NCI-H2196 treated with DMSO at 0.1 percent for 48 hours (cell line): Measurements from ENCODE around the gene ATP8A2.
"Not testable (repeated sequence)": the region's sequence is repeated elsewhere in the genome, so short reads cannot be mapped to it uniquely, and the experiment has no call there.

ENCODE experiments used
- DNase-seq: peaks from one replicate; lab custom pipeline; 2025; ENCODE audit not compliant: unreplicated experiment; lab: John Stamatoyannopoulos, UW

ATP8A2 gene

DNA sequence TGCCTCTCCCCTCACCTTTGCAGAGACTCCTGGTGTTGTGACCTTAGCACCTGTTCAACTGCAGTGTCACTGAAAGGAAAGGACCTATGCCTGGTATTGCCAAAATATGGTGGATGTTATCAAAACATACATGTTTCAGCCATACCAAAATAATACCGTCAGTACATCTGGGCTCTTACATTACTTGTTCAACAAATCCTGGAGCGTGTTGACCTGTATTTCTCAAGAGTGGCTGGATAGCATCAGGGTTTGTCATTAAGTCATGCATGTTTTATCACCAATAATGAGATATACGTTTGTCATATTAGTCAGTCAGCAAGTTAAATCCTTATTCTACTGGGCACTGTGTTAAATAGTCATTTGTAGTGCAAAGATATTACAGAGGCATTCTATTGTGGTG lies 389.3 kb downstream of the ATP8A2 start:
- DNase-seq: no peak

GRCh38 chr13:25762281-25762680 lies 390.5 kb downstream of the ATP8A2 start:
- DNase-seq: no peak

DNA sequence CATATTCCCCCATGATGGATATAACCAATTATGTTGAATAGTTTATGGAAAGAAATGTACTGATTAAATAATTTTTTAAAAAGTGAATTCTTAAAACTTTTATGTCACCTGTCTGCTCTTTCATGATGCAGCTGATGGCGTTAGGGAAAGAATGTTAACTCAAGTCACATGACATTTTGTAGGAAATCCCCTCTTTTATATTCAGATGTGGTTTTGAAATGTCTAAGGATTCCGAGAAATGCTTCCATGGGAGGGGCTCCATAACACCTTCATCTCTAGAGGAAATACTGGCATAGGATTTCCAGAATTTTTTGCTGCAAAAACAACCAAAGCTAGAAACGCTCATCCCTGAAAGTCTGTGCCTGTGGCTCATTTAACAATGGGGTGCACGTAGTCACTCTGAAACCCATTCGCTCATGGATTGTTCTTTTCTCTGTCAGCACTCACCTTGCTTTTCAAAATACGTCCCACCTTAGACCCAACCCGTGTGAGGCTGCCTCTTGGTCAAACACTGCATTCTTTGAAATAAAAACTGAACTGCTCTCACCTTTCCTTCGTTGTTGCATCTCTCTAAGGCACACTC lies 391.1 kb downstream of the ATP8A2 start:
- DNase-seq: no peak

DNA sequence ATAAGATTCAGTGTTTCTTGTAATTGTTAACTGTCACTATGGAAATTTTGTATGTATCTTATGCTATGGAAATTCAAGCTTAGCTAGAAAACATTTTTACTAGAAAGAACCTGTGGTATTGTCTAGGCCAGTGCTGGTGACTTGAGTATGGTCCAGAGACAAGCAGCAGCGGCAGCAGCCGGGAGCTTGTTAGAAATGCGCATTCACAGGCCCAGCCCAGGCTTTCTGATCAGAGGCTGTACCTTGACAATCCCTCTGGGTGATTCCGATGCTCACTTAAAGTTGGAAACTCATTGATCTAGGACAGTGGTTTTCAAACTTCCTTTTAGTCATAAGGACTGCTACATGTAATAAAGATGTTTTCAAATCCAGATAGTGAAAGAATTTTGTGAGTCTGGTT lies 392.6 kb downstream of the ATP8A2 start:
- no peak for DNase-seq

DNA sequence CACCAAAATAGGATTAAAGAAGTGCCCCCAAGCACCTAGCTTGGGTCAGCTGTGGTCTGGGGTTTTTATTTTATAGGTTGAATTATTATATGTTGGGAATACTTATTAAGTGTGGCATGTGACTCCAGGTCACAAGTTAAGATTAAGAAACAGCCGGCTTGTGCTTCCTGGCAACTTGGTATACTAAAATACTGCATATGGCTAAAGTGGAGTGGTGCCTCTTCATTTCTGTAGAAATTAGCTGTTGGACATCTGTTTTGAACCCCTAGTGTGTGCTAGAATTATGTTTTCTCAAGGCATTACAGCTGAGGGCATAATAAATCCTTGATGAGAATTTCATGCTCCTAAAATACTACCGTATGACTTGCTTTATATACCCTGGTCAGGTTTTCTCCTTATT lies 393.5 kb downstream of the ATP8A2 start:
- no peak for DNase-seq

GRCh38 chr13:25766576-25766975 lies 394.8 kb downstream of the ATP8A2 start:
- no peak for DNase-seq

DNA sequence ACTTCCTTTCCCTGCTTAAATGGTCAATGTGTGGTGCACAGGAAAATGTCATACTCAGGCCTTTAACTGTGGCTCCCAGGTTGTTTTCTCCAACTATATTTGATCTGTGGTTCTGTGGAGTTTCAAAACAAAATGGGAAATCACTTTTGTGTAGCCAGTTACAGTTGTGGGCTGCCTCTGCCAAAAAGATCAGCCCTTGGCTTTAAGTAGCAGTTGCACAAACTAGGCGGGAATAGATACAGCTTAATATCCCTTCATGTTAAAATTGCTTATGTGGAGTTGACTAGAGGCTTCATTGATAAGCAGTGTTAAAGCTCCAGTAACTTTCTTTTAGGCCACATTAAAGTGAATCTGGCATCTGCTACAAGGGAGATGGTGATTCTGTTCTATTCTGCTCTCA lies 395.2 kb downstream of the ATP8A2 start:
- DNase-seq: no peak

- DNase-seq: no peak
These were observed 396.6 kb downstream of the ATP8A2 start for GRCh38 chr13:25768376-25768775.

DNA sequence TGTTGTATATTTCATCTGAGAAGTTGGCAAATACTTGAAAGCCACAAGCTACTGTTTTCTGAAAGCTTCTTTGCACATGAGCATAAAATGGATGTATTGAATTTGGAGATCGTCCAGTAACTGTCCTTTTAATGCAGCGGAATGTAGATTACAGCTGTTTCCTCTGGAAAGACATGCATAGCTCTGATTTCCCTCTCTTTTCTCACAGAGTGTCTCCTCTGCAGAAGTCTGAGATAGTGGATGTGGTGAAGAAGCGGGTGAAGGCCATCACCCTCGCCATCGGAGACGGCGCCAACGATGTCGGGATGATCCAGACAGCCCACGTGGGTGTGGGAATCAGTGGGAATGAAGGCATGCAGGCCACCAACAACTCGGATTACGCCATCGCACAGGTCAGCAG lies 397.1 kb downstream of the ATP8A2 start:
- no peak for DNase-seq

DNA sequence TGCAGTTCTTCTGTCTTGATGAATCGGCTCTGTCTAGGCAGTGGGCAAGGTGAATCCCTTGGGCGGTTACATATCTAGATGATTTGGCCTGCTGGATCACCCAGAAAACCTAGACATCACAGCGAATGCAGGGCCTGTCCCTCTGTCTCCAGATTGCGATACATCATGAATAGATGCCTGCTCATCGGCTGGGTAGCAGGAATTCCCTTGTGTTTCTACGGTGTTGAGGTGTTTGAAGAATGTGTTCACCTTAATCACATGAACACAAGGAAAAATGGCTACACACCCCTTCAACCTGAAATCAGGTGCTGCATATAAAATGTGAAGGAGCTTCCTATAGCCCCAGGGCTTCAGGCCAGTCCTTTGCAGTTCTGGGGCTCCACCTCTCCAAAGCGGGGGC lies 398.8 kb downstream of the ATP8A2 start:
- no peak for DNase-seq

DNA sequence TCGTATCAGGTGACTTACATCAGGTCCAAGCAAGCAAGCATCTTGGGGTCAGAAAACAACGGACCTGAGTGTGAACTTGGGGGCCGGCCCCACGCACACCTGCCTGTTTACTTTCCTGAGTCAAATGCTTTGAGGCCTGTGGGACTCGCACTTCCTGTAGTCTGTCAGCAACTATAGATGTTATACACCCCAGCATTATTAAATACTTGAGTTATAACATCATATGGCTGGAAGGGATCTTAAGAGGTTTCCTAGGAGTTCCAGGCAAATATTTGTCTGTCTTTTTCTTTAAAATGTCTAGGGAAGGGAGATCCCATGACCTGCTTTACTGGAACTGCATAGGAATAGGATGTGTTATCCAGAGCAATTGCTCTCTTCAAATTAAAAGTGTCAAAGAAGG lies 399.4 kb downstream of the ATP8A2 start:
- DNase-seq: no peak

GRCh38 chr13:25771641-25772478 lies 400.1 kb downstream of the ATP8A2 start:
- no peak for DNase-seq

GRCh38 chr13:25772534-25772933 lies 400.8 kb downstream of the ATP8A2 start:
- not testable (repeated sequence) for DNase-seq

- DNase-seq: not testable (repeated sequence)
These were observed 402.3 kb downstream of the ATP8A2 start for GRCh38 chr13:25774056-25774455.

GRCh38 chr13:25775275-25775674 lies 403.5 kb downstream of the ATP8A2 start:
- no peak for DNase-seq

- no peak for DNase-seq
These were observed 404.2 kb downstream of the ATP8A2 start for GRCh38 chr13:25775986-25776385.

GRCh38 chr13:25776722-25777121 lies 404.9 kb downstream of the ATP8A2 start:
- no peak for DNase-seq

GRCh38 chr13:25777509-25777908 lies 405.7 kb downstream of the ATP8A2 start:
- no peak for DNase-seq

- DNase-seq: no peak
These were observed 406.6 kb downstream of the ATP8A2 start for GRCh38 chr13:25778365-25778764.

- no peak for DNase-seq
These were observed 407.1 kb downstream of the ATP8A2 start for GRCh38 chr13:25778808-25779305.

- no peak for DNase-seq
These were observed 411.3 kb downstream of the ATP8A2 start for GRCh38 chr13:25783076-25783475.

DNA sequence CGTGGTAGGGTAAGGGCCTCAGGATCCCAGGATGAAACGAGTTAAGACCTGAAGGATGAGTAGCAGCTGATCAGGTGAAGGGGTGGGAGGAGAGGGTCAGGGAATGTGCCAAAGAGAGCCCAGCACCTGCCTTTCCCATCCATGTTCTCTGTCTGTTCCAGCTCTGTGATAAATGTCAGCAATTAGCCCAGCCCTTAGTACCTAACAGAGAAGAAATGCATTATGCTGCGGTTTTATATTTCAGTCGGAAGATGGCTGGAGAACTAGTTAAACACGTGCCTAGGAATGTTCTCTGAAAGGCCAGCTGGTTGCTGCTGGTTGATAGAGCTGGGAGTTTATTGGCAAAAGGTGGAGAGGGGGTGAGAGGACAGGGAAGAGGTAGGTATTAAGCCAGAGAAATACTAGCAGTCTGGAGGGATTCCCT lies 411.8 kb downstream of the ATP8A2 start:
- DNase-seq: peak; percentile 74
